Measurements from ENCODE around the gene MACROD2.

GRCh38 chr20:15072316-15072715, 1077.0 kb downstream of the MACROD2 start:
- no peak for TF ChIP-seq CTCF (IDR thresholded peaks at IDR 0.05)
- TF ChIP-seq POLR2A (IDR thresholded peaks at IDR 0.05), result no peak
- no peak for TF ChIP-seq EP300 (IDR thresholded peaks at IDR 0.05)

Measured in ovary (tissue), 3 donors.